GM12892 (cell line): ENCODE measurements around the gene SLCO2A1.

ENCODE experiments used
- POLR2A ChIP-seq: IDR thresholded peaks from 2 replicates; pipeline ENCODE4 v1.6.1; 2011; ENCODE audit warnings: low read depth, low read length, control low read depth
- POLR2AphosphoS5 ChIP-seq: IDR thresholded peaks from 2 replicates; pipeline ENCODE4 v1.6.1; 2011; ENCODE audit warnings: low read depth, low read length, control low read depth
- TAF1 ChIP-seq: IDR thresholded peaks from 2 replicates; pipeline ENCODE4 v1.6.1; 2011; ENCODE audit warnings: low read depth, mild to moderate bottlenecking, control low read depth, low read length, borderline replicate concordance

DNA sequence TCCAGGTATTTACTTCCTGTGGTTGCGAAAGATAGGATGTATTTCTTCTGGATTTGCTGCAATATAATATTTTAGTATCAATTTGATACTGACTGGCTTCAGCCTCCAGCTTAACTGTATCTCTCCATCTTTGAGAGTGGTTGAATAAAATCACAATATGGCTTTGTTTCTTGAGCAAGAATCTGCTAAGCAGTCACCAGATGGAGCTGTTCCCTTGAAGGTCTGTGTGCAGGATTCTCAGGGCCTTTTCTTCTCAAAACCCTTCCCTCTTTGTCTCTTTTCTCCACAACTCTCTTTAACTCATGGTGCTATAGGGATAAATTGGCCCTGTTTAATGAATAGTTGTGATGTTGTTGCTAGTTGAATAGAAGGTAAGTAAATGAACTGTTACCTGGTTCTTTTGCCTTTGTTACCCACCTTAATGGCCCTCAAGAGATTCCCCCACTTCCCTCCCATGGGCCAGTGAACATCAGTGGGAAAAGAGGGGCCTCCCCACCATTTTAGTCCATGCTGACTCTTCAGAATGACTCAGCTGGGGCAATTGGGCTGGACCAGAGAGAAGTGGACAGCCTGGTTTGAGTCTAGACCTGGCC lies 99.3 kb downstream of the SLCO2A1 start:
- TF ChIP-seq POLR2A: no peak
- no peak for TF ChIP-seq POLR2AphosphoS5
- no peak for TF ChIP-seq TAF1
